Neuronal stem cell (in vitro differentiated cells): Measurements from ENCODE around the gene PLEKHA7.

ENCODE experiments used
- DNase-seq: peaks from one replicate; pipeline ENCODE4 v3.0.0-alpha.2; 2013; ENCODE audit warnings: low spot score
- H2AFZ ChIP-seq: one replicate; pipeline ENCODE4 v1.6.1; 2013; ENCODE audit warnings: mild to moderate bottlenecking, low read length, inconsistent platforms
- H2AK5ac ChIP-seq: 2 replicates; pipeline ENCODE4 v1.6.1; 2013; ENCODE audit warnings: low read depth, mild to moderate bottlenecking, inconsistent platforms, low read length, moderate library complexity, mixed read lengths
- H2BK120ac ChIP-seq: 2 replicates; pipeline ENCODE4 v1.6.1; 2013; ENCODE audit warnings: low read depth, mild to moderate bottlenecking, inconsistent platforms, low read length, moderate library complexity, mixed read lengths
- H2BK12ac ChIP-seq: one replicate; pipeline ENCODE4 v1.6.1; 2013; ENCODE audit warnings: low read length, inconsistent platforms
- H2BK15ac ChIP-seq: 2 replicates; pipeline ENCODE4 v1.6.1; 2013; ENCODE audit warnings: mild to moderate bottlenecking, low read length, inconsistent platforms, mixed read lengths
- H2BK5ac ChIP-seq: one replicate; pipeline ENCODE4 v1.6.1; 2013; ENCODE audit warnings: inconsistent platforms, mild to moderate bottlenecking, low read length, moderate library complexity
- H3K14ac ChIP-seq: one replicate; pipeline ENCODE4 v1.6.1; 2013; ENCODE audit warnings: low read length, inconsistent platforms
- H3K18ac ChIP-seq: 2 replicates; pipeline ENCODE4 v1.6.1; 2013; ENCODE audit warnings: low read length, inconsistent platforms
- H3K23ac ChIP-seq: 2 replicates; pipeline ENCODE4 v1.6.1; 2013; ENCODE audit warnings: low read depth, mild to moderate bottlenecking, mixed read lengths, low read length, inconsistent platforms; ENCODE audit not compliant: poor library complexity
- H3K27ac ChIP-seq: replicated peaks from 3 replicates; pipeline ENCODE4 v1.5.1; 2013; ENCODE audit warnings: low read length, inconsistent platforms
- H3K27me3 ChIP-seq, 3 experiments: 2 replicates each; pipeline ENCODE4 v1.6.1; 2013; ENCODE audit warnings: low read length in 3 of 3, mild to moderate bottlenecking in 2 of 3, inconsistent platforms in 1 of 3, low read depth in 1 of 3, mixed read lengths in 1 of 3, moderate library complexity in 1 of 3; ENCODE audit not compliant: control insufficient read depth in 3 of 3, insufficient read depth in 3 of 3
- H3K36me3 ChIP-seq, 2 donors: replicated peaks in 1 of 2; 2 replicates each; pipeline ENCODE4 v1.6.1; 2013; ENCODE audit warnings: low read length in 2 of 2; ENCODE audit not compliant: control insufficient read depth in 2 of 2, insufficient read depth in 2 of 2
- H3K4ac ChIP-seq: 2 replicates; pipeline ENCODE4 v1.6.1; 2013; ENCODE audit warnings: inconsistent platforms, mild to moderate bottlenecking, low read length, moderate library complexity
- H3K4me1 ChIP-seq, 2 donors: 1 replicate in 1 of 2; 2 replicates in 1 of 2; pipeline ENCODE4 v1.6.1; 2013; ENCODE audit warnings: low read length in 2 of 2, low read depth in 1 of 2; ENCODE audit not compliant: control insufficient read depth in 2 of 2, insufficient read depth in 1 of 2
- H3K4me2 ChIP-seq: one replicate; pipeline ENCODE4 v1.6.1; 2013; ENCODE audit warnings: mild to moderate bottlenecking, low read length, inconsistent platforms; ENCODE audit not compliant: insufficient read depth, poor library complexity, severe bottlenecking
- H3K4me3 ChIP-seq, 2 donors: 2 replicates each; pipeline ENCODE4 v1.5.1; 2013; ENCODE audit warnings: low read length in 2 of 2, mild to moderate bottlenecking in 2 of 2, inconsistent platforms in 1 of 2, moderate library complexity in 1 of 2
- H3K79me1 ChIP-seq: one replicate; pipeline ENCODE4 v1.6.1; 2013; ENCODE audit warnings: low read depth, mild to moderate bottlenecking, inconsistent platforms, low read length, moderate library complexity
- H3K9ac ChIP-seq: one replicate; pipeline ENCODE4 v1.6.1; 2013; ENCODE audit warnings: mild to moderate bottlenecking, low read depth, low read length, inconsistent platforms; ENCODE audit not compliant: poor library complexity
- H3K9me3 ChIP-seq, 2 donors: replicated peaks in 1 of 2; 2 replicates each; pipeline versions ENCODE3 to v1.6.1; 2013; ENCODE audit warnings: low read length in 2 of 2, mild to moderate bottlenecking in 2 of 2, inconsistent platforms in 1 of 2, low read depth in 1 of 2, mixed read lengths in 1 of 2, moderate library complexity in 1 of 2; ENCODE audit not compliant: control insufficient read depth in 2 of 2, insufficient read depth in 1 of 2
- H4K8ac ChIP-seq: one replicate; pipeline ENCODE4 v1.6.1; 2013; ENCODE audit warnings: low read depth, mild to moderate bottlenecking, inconsistent platforms, low read length, moderate library complexity
- H4K91ac ChIP-seq: one replicate; pipeline ENCODE4 v1.6.1; 2013; ENCODE audit warnings: low read length, low read depth, mild to moderate bottlenecking, inconsistent platforms; ENCODE audit not compliant: poor library complexity
- WGBS, 2 donors: extraction: QIAGEN DNeasy Blood & Tissue Kit; methylation state at CpG; one replicate each; pipeline ENCODE4 v1.1.7; 2013; ENCODE audit warnings: missing lambda C conversion rate in 2 of 2, mixed read lengths in 1 of 2; ENCODE audit not compliant: insufficient read length in 2 of 2, insufficient replicate concordance in 1 of 2; ENCODE audit errors: extremely low coverage in 2 of 2; 5-methylcytosine and 5-hydroxymethylcytosine counted together

PLEKHA7 gene

DNA sequence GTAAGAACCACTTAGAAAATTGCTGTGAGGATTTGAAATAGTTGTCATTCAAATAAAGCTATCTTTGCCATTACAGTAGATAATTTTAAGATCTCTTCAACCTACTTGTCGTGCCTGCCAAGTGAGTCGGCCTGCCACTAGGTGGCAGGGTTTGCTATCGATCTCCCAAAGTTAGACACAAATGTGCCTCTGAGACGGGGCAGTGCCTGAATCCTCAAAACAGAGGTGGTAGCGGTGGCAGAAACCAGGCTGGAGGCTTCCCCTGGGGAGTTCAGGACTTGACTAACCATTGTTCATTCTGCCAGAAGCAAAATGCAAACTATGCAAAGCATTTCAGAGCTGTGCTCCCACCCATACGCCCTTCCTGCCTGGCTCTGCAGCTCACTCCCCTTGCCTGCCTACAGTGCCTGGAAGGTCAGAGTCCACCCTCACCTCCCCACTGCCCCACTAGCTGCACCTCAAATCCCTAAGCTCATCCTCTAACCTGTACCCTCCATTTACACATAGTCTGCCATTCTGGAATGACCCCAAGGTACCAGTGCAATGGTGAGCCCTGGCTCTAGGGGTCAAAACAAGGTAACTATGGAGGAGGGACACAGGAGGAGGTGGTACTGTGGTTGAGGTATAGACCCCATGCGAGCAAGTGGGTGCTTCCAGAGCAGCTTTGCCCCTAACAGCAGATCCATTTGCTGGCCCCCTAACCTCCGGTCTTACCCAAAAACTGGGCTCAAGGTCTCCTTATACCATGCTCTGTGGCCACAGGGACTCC lies 193.7 kb downstream of the PLEKHA7 start:
- H3K79me1 ChIP-seq = no peaks in the 10 kb centered on the region
- no peak overlapping the region for H2BK15ac ChIP-seq
- H3K9ac ChIP-seq = no peak overlapping the region
- H4K91ac ChIP-seq = no peak overlapping the region
- H2BK12ac ChIP-seq = no peak overlapping the region
- no peak overlapping the region for H3K23ac ChIP-seq
- no peaks in the 10 kb centered on the region for H3K9me3 ChIP-seq
- no peak overlapping the region for H3K4ac ChIP-seq
- no peak overlapping the region for H3K4me3 ChIP-seq
- peak overlapping the region; percentile 38 for H3K18ac ChIP-seq
- DNase-seq = peak; percentile 71
- no peak overlapping the region for H4K8ac ChIP-seq
- no peak overlapping the region for H2BK120ac ChIP-seq
- peaks cover 7 to 17% of the 10 kb centered on the region in 2 donors for H3K36me3 ChIP-seq
- WGBS, 2 donors = no CpG with 5 or more reads among the region's 8 CpGs
- H3K14ac ChIP-seq = peak overlapping the region; percentile 2
- H3K4me1 ChIP-seq = peaks cover 15 to 21% of the 10 kb centered on the region in 2 donors
- H2BK5ac ChIP-seq = no peak overlapping the region
- H2AK5ac ChIP-seq = no peak overlapping the region
- no peaks in the 10 kb centered on the region for H3K27me3 ChIP-seq
- H2AFZ ChIP-seq = peak overlapping the region; percentile 5
- no peak overlapping the region for H3K27ac ChIP-seq
- H3K4me2 ChIP-seq = no peak overlapping the region

DNA sequence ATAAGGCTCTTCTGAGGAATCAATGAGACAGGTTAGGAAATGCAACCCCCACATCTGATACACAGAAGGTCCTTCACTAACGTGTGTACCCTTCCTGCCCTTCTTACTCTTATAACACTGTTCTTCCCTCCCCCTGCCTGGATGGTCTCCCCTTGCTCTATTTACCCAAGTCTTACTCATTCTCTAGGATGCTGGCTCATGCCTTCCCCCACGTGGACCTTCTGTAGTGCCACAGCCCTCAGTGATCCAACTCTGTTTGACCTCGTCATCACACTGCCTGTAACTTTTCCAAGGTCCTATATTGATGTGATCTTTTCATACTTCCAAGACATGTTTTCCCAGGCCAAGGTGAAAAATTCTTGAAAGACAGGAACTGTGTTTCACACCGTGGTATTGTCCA lies 195.9 kb downstream of the PLEKHA7 start:
- Histone ChIP-seq H3K27me3 (no peaks in the 10 kb centered on the region), H3K4ac (no peak overlapping the region), H3K79me1 (peaks cover 2% of the 10 kb centered on the region), H3K4me2 (no peak overlapping the region), H3K23ac (no peak overlapping the region), H2BK120ac (no peak overlapping the region), H3K9me3 (no peaks in the 10 kb centered on the region), H2BK15ac (no peak overlapping the region), H2AFZ (no peak overlapping the region), H2AK5ac (no peak overlapping the region), H4K8ac (no peak overlapping the region), H3K9ac (no peak overlapping the region), H3K4me3 (no peak overlapping the region), H2BK12ac (no peak overlapping the region), H2BK5ac (no peak overlapping the region), H3K14ac (no peak overlapping the region), H3K4me1 (peaks cover 4 to 22% of the 10 kb centered on the region in 2 donors), H3K27ac (no peak overlapping the region), H3K18ac (no peak overlapping the region), H3K36me3 (peaks cover 7 to 28% of the 10 kb centered on the region in 2 donors), H4K91ac (no peak overlapping the region)
- DNase-seq = no peak
- WGBS, 2 donors = no CpG with 5 or more reads among the region's 4 CpGs

GRCh38 chr11:16817351-16817750 lies 196.9 kb downstream of the PLEKHA7 start:
- H3K9me3 ChIP-seq = no peaks in the 10 kb centered on the region
- H3K18ac ChIP-seq = no peak overlapping the region
- no peaks in the 10 kb centered on the region for H3K27me3 ChIP-seq
- no peak overlapping the region for H3K4me3 ChIP-seq
- H3K4ac ChIP-seq = no peak overlapping the region
- peaks cover 14 to 28% of the 10 kb centered on the region in 2 donors for H3K4me1 ChIP-seq
- no peak overlapping the region for H2BK120ac ChIP-seq
- H3K23ac ChIP-seq = no peak overlapping the region
- H3K14ac ChIP-seq = no peak overlapping the region
- H2AFZ ChIP-seq = no peak overlapping the region
- H3K36me3 ChIP-seq = peaks cover 7 to 35% of the 10 kb centered on the region in 2 donors
- no peak overlapping the region for H2AK5ac ChIP-seq
- H2BK12ac ChIP-seq = no peak overlapping the region
- no peak overlapping the region for H3K9ac ChIP-seq
- peaks cover 2% of the 10 kb centered on the region for H3K79me1 ChIP-seq
- no peak overlapping the region for H2BK15ac ChIP-seq
- no peak overlapping the region for H4K8ac ChIP-seq
- H4K91ac ChIP-seq = no peak overlapping the region
- H2BK5ac ChIP-seq = no peak overlapping the region
- no peak overlapping the region for H3K4me2 ChIP-seq
- DNase-seq = no peak
- no CpG with 5 or more reads among the region's 4 CpGs for WGBS, 2 donors
- no peak overlapping the region for H3K27ac ChIP-seq

GRCh38 chr11:16816358-16817270 lies 197.6 kb downstream of the PLEKHA7 start:
- H2AK5ac ChIP-seq = no peak overlapping the region
- peaks cover 2% of the 10 kb centered on the region for H3K79me1 ChIP-seq
- H3K27ac ChIP-seq = no peak overlapping the region
- H4K91ac ChIP-seq = no peak overlapping the region
- no peak overlapping the region for H3K9ac ChIP-seq
- no peaks in the 10 kb centered on the region for H3K27me3 ChIP-seq
- no peak overlapping the region for H2AFZ ChIP-seq
- H2BK12ac ChIP-seq = no peak overlapping the region
- H2BK15ac ChIP-seq = peak overlapping the region; percentile 12
- no peak overlapping the region for H3K4me3 ChIP-seq
- no peak overlapping the region for H3K14ac ChIP-seq
- no peak overlapping the region for H3K4ac ChIP-seq
- H2BK5ac ChIP-seq = no peak overlapping the region
- H3K4me1 ChIP-seq = peaks cover 18 to 27% of the 10 kb centered on the region in 2 donors
- H4K8ac ChIP-seq = no peak overlapping the region
- no peak overlapping the region for H3K4me2 ChIP-seq
- H2BK120ac ChIP-seq = no peak overlapping the region
- H3K9me3 ChIP-seq = no peaks in the 10 kb centered on the region
- H3K36me3 ChIP-seq = peaks cover 7 to 35% of the 10 kb centered on the region in 2 donors
- no peak overlapping the region for H3K18ac ChIP-seq
- H3K23ac ChIP-seq = no peak overlapping the region
- no CpG with 5 or more reads among the region's 32 CpGs for WGBS, 2 donors
- no peak for DNase-seq
